ENCODE results near the gene NCBP3.

Gene NCBP3

GRCh38 chr17:3845621-3846436, at the start of gene NCBP3:
Gene NCBP3, minus strand, starts transcription at chr17:3846246. Its CDS starts 23 bp downstream, at chr17:3846223.
- peak; percentile 92 for DNase-seq

- DNase-seq = no peak
These were observed 49.3 kb upstream of the NCBP3 start for GRCh38 chr17:3895354-3895753.

- no peak for DNase-seq
These were observed 48.9 kb upstream of the NCBP3 start for GRCh38 chr17:3894911-3895343.

GRCh38 chr17:3894188-3894587, 48.1 kb upstream of the NCBP3 start:
- no peak for DNase-seq

GRCh38 chr17:3893720-3894116, 47.7 kb upstream of the NCBP3 start:
- DNase-seq = no peak

- peak; percentile 87 for DNase-seq
These were observed 47.1 kb upstream of the NCBP3 start, which contains the start of gene CAMKK1 for GRCh38 chr17:3893003-3893719. Gene CAMKK1, minus strand, starts transcription at chr17:3893053. Its CDS starts 7,366 bp downstream, at chr17:3885687.

GRCh38 chr17:3892095-3892998, 46.3 kb upstream of the NCBP3 start:
- peak; percentile 55 for DNase-seq

GRCh38 chr17:3891626-3892094, 45.6 kb upstream of the NCBP3 start:
- no peak for DNase-seq

- no peak for DNase-seq
These were observed 44.8 kb upstream of the NCBP3 start for GRCh38 chr17:3890878-3891219.

GRCh38 chr17:3890082-3890877, 44.2 kb upstream of the NCBP3 start:
- DNase-seq = peak; percentile 37

- DNase-seq = no peak
These were observed 43.4 kb upstream of the NCBP3 start for GRCh38 chr17:3889325-3890012.

GRCh38 chr17:3888343-3889171, 42.5 kb upstream of the NCBP3 start:
- no peak for DNase-seq

- no peak for DNase-seq
These were observed 41.8 kb upstream of the NCBP3 start for GRCh38 chr17:3887804-3888203.

- DNase-seq = no peak
These were observed 41.3 kb upstream of the NCBP3 start for GRCh38 chr17:3887394-3887793.

GRCh38 chr17:3886776-3887175, 40.7 kb upstream of the NCBP3 start:
- DNase-seq = no peak

- no peak for DNase-seq
These were observed 39.9 kb upstream of the NCBP3 start for GRCh38 chr17:3885970-3886369.

GRCh38 chr17:3885271-3885670, 39.2 kb upstream of the NCBP3 start:
- DNase-seq = no peak

GRCh38 chr17:3884188-3884587, 38.1 kb upstream of the NCBP3 start:
- no peak for DNase-seq

- no peak for DNase-seq
These were observed 36.2 kb upstream of the NCBP3 start for GRCh38 chr17:3882276-3882675.

GRCh38 chr17:3880983-3881382, 34.9 kb upstream of the NCBP3 start:
- no peak for DNase-seq
